ENCODE results near the gene FMO4. TPM values are rescaled to one million over a fixed set of nuclear protein-coding genes. Genes with fewer than 3 reads are reported as not detected.
"Not testable (repeated sequence)": the region's sequence is repeated elsewhere in the genome, so short reads cannot be mapped to it uniquely, and the experiment has no call there.

Gene FMO4
- total and polyA plus RNA-seq, 2 experiments from 2014 or later = 3.1 to 3.4 TPM

DNA sequence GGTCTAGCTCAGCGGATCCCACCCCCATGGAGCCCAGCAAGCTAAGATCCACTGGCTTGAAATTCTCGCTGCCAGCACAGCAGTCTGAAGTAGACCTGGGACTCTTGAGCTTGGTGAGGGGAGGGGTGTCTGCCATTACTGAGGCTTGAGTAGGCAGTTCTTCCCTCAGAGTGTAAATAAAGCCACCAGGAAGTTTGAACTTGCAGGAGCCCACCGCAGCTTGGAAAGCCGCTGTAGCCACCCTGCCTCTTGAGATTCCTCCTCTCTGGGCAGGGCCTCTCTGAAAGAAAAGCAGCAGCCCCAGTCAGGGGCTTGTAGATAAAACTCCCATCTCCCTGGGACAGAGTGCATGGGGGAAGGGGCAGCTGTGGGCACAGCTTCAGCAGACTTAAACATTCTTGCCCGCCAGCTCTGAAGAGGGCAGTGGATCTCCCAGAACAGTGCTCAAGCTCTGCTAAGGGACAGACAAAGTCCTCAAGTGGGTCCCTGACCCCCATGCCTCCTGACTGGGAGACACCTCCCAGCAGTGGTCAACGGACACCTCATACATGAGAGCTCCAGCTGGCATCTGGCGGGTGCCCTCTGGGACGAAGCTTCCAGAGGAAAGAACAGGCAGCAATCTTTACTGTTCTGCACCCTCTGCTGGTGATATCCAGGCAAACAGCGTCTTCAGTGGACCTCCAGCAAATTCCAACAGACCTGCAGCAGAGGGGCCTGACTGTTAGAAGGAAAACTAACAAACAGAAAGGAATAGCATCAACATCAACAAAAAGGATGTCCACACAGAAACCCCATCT lies 45.9 kb downstream of the FMO4 start:
- not testable (repeated sequence) for H3K27ac ChIP-seq (ENCODE audit: low read depth); H4K20me1 ChIP-seq (replicated peaks; ENCODE audit: insufficient read depth); H3K27me3 ChIP-seq (ENCODE audit: insufficient read depth); H3K4me1 ChIP-seq (ENCODE audit: insufficient read depth); ATAC-seq; H3K79me2 ChIP-seq (replicated peaks; ENCODE audit: insufficient read depth); H3K36me3 ChIP-seq (ENCODE audit: insufficient read depth); H3F3A ChIP-seq (replicated peaks; ENCODE audit: low read depth); H3K9me2 ChIP-seq (ENCODE audit: insufficient read depth); H2AFZ ChIP-seq; H3K27ac Mint-ChIP-seq; H3K4me3 Mint-ChIP-seq; H3K36me3 Mint-ChIP-seq (ENCODE audit: low read depth); H3K4me2 ChIP-seq; H3K4me3 ChIP-seq; H3K9me3 Mint-ChIP-seq; H3K4me1 Mint-ChIP-seq; H3K27me3 Mint-ChIP-seq (ENCODE audit: insufficient read depth, low read depth, poor library complexity)
- peak; percentile 58 for DNase-seq (ENCODE audit: low spot score)
- peak; percentile 47 to 71 for TF ChIP-seq CTCF (conservative IDR thresholded peaks at IDR 0.05; ENCODE audit: low read depth in 2 of 2)

- Histone ChIP-seq H4K20me1 (replicated peaks; ENCODE audit: insufficient read depth) (no peaks in the 10 kb centered on the region), H3K27me3 (ENCODE audit: insufficient read depth) (no peaks in the 10 kb centered on the region), H3F3A (replicated peaks; ENCODE audit: low read depth) (no peaks in the 10 kb centered on the region), H3K4me1 (ENCODE audit: insufficient read depth) (no peaks in the 10 kb centered on the region), H3K36me3 (ENCODE audit: insufficient read depth) (no peaks in the 10 kb centered on the region), H2AFZ (no peak overlapping the region), H3K4me3 (no peak overlapping the region), H3K4me2 (no peak overlapping the region), H3K27ac (ENCODE audit: low read depth) (no peak overlapping the region), H3K9me2 (ENCODE audit: insufficient read depth) (no peaks in the 10 kb centered on the region), H3K79me2 (replicated peaks; ENCODE audit: insufficient read depth) (no peaks in the 10 kb centered on the region)
- peaks cover 4% of the 10 kb centered on the region for H3K27me3 Mint-ChIP-seq (ENCODE audit: insufficient read depth, low read depth, poor library complexity)
- DNase-seq (ENCODE audit: low spot score) (no peak), ATAC-seq (no peak)
- no peaks in the 10 kb centered on the region for H3K36me3 Mint-ChIP-seq (ENCODE audit: low read depth)
- H3K9me3 Mint-ChIP-seq = peaks cover 6% of the 10 kb centered on the region; the same call in 2 of the 3 replicates
- no peak overlapping the region for H3K27ac Mint-ChIP-seq
- no peak overlapping the region for H3K4me3 Mint-ChIP-seq
- no peaks in the 10 kb centered on the region for H3K4me1 Mint-ChIP-seq
- no peak for TF ChIP-seq ETS1 (IDR thresholded peaks at IDR 0.05)
- no peak for TF ChIP-seq POLR2AphosphoS5 (IDR thresholded peaks at IDR 0.05; ENCODE audit: low read depth)
- no peak for TF ChIP-seq EZH2phosphoT487 (IDR thresholded peaks at IDR 0.05; ENCODE audit: unreplicated experiment)
- no peak for TF ChIP-seq STAT1 (IDR thresholded peaks at IDR 0.05; ENCODE audit: unreplicated experiment)
- TF ChIP-seq ZNF114 (CRISPR knock-in tag; IDR thresholded peaks at IDR 0.05) = no peak
- no peak for TF ChIP-seq ZNF331 (CRISPR knock-in tag; IDR thresholded peaks at IDR 0.05; ENCODE audit: low read depth)
- TF ChIP-seq REST (IDR thresholded peaks at IDR 0.05; ENCODE audit: unreplicated experiment) = no peak
- no peak for TF ChIP-seq JUNB (IDR thresholded peaks at IDR 0.05; ENCODE audit: unreplicated experiment)
- TF ChIP-seq NANOG (IDR thresholded peaks at IDR 0.05; ENCODE audit: borderline replicate concordance) = no peak
- TF ChIP-seq EZH2 (IDR thresholded peaks at IDR 0.05; ENCODE audit: low read depth, unreplicated experiment) = no peak
- TF ChIP-seq CREB1 (CRISPR knock-in tag; IDR thresholded peaks at IDR 0.05; ENCODE audit: low read depth) = no peak
Observed at GRCh38 chr1:171366085-171366484, 52.1 kb downstream of the FMO4 start.

Data from GM23338 (cell line).